ENCODE results near the gene DISP1. TPM values are rescaled to one million over a fixed set of nuclear protein-coding genes. Genes with fewer than 3 reads are reported as not detected.

The DISP1 gene
- total RNA-seq, 2 experiments from 2014 or later, result 1.6 to 1.9 TPM

Other genes starting within 250 kb of the DISP1 start
- 10 to 100 TPM; 20.3 to 23.1 TPM for gene TAF1A, start 225.1 kb upstream of the DISP1 start, total RNA-seq
- 10 to 100 TPM; 46.8 to 48.6 TPM for gene MIA3, start 196.9 kb upstream of the DISP1 start, total RNA-seq
- gene AIDA, start 102.5 kb upstream of the DISP1 start, total RNA-seq, result 10 to 100 TPM; 69.6 to 73.6 TPM
- 10 to 100 TPM; 36.7 to 37.6 TPM for gene BROX, start 102.5 kb upstream of the DISP1 start, total RNA-seq
- gene FAM177B, start 77.8 kb upstream of the DISP1 start, total RNA-seq, result not detected

All from activated naive CD8-positive, alpha-beta T cell treated with anti-CD3 and anti-CD28 coated beads for 36 hours (primary cell).